ENCODE data around the gene NRP2. TPM values are rescaled to one million over a fixed set of nuclear protein-coding genes. Genes with fewer than 3 reads are reported as not detected.

The NRP2 gene
- total RNA-seq, 1 experiment from 2014 or later: 1.2 TPM

DNA sequence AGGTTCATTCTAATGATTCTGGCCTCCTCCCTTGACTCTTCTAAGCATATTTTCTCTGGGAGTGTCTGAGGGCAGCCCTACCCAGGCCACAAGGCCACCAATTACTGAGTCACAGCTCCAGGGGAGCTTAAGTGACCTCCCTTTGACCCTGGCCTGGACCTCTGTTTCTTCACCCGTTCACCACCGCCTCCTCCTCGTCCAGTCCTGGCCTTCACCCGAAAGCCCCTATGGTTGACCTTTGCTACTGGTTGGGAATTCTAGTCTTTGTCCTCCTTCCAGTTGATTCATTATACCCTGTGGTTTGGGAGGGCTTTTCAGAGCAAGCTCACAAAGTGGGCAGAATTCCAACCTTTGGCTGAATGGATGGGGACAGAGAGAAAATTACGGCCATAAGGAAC, 72.6 kb downstream of the NRP2 start (continued):
- no peak for TF ChIP-seq ELF1 (IDR thresholded peaks at IDR 0.05; ENCODE audit: borderline replicate concordance, low read depth)

- Histone ChIP-seq H3K9ac (ENCODE audit: low read length) (no peak overlapping the region), H4K20me1 (ENCODE audit: insufficient read depth) (no peaks in the 10 kb centered on the region), H3K9me3 (ENCODE audit: control insufficient read depth in 1 of 2, insufficient read depth in 1 of 2, low read depth in 1 of 2, low read length in 2 of 2) (no peaks in the 10 kb centered on the region), H3K79me2 (ENCODE audit: insufficient read depth, low read length) (no peaks in the 10 kb centered on the region), H3K4me2 (ENCODE audit: low read length) (peak overlapping the region; percentile 83; the same call in 1 of the 2 replicates), H3K4me1 (ENCODE audit: control insufficient read depth in 1 of 2, insufficient read depth in 2 of 2, low read length in 2 of 2) (peaks cover 16 to 63% of the 10 kb centered on the region in 2 experiments), H2AFZ (ENCODE audit: low read depth, low read length, poor library complexity, severe bottlenecking) (no peak overlapping the region), H3K36me3 (ENCODE audit: control insufficient read depth in 1 of 2, insufficient read depth in 2 of 2, low read length in 2 of 2) (no peaks in the 10 kb centered on the region), H3K9me2 (ENCODE audit: insufficient read depth) (no peaks in the 10 kb centered on the region), H3K27me3 (ENCODE audit: insufficient read depth, low read length) (no peaks in the 10 kb centered on the region; the same call in 1 of the 2 replicates), H3K4me3 (replicated peaks in 1 of 2; ENCODE audit: low read depth in 1 of 2, low read length in 2 of 2) (no peak overlapping the region), H3K27ac (ENCODE audit: low read depth, low read length) (no peak overlapping the region)
- RAD21 ChIA-PET (ENCODE audit: low non-redundant PET in 1 of 2, low total read pairs in 2 of 2, uncharacterized antibody in 2 of 2, unreplicated experiment in 2 of 2): no interaction called here
- no TSS peak for BruUV-seq (replicated peaks)
- POLR2A ChIA-PET: no interaction called here
- no peak for TF ChIP-seq POLR2AphosphoS5 (IDR thresholded peaks at IDR 0.05; ENCODE audit: low read depth, low read length)
- no peak for TF ChIP-seq ZNF274 (IDR thresholded peaks at IDR 0.05; ENCODE audit: low read depth, low read length)
- TF ChIP-seq EGR1 (IDR thresholded peaks at IDR 0.05; ENCODE audit: low read depth): no peak
- TF ChIP-seq YY1 (IDR thresholded peaks at IDR 0.05; ENCODE audit: extremely low read depth, insufficient replicate concordance, low read depth, low read length): no peak
- TF ChIP-seq FOSL1 (IDR thresholded peaks at IDR 0.05; ENCODE audit: low read depth): no peak
- no peak for TF ChIP-seq ELF1 (IDR thresholded peaks at IDR 0.05; ENCODE audit: borderline replicate concordance, low read depth)
- no peak for TF ChIP-seq CEBPB (IDR thresholded peaks at IDR 0.05; ENCODE audit: low read depth)
- no peak for ATAC-seq
- intact Hi-C loops (cut with micrococcal nuclease): no loop called here
- CTCF ChIA-PET: no interaction called here
- no peak for DNase-seq (ENCODE audit: low read depth, low spot score)
Measured at GRCh38 chr2:205755923-205756322, 73.6 kb downstream of the NRP2 start.

GRCh38 chr2:205757271-205757670, 75.0 kb downstream of the NRP2 start:
- H3K36me3 ChIP-seq (ENCODE audit: control insufficient read depth in 1 of 2, insufficient read depth in 2 of 2, low read length in 2 of 2): no peaks in the 10 kb centered on the region
- peaks cover 16 to 53% of the 10 kb centered on the region in 2 experiments for H3K4me1 ChIP-seq (ENCODE audit: control insufficient read depth in 1 of 2, insufficient read depth in 2 of 2, low read length in 2 of 2)
- ChIA-PET RAD21 (ENCODE audit: low non-redundant PET in 1 of 2, low total read pairs in 2 of 2, uncharacterized antibody in 2 of 2, unreplicated experiment in 2 of 2) (no interaction called here), CTCF (no interaction called here), POLR2A (no interaction called here)
- ATAC-seq (no peak), DNase-seq (ENCODE audit: low read depth, low spot score) (no peak)
- H3K9me3 ChIP-seq (ENCODE audit: control insufficient read depth in 1 of 2, insufficient read depth in 1 of 2, low read depth in 1 of 2, low read length in 2 of 2): no peaks in the 10 kb centered on the region
- no peak overlapping the region for H2AFZ ChIP-seq (ENCODE audit: low read depth, low read length, poor library complexity, severe bottlenecking)
- H3K4me2 ChIP-seq (ENCODE audit: low read length): no peak overlapping the region
- intact Hi-C loops (cut with micrococcal nuclease): no loop called here
- BruUV-seq (replicated peaks): no TSS peak
- no peaks in the 10 kb centered on the region for H3K9me2 ChIP-seq (ENCODE audit: insufficient read depth)
- no peak overlapping the region for H3K9ac ChIP-seq (ENCODE audit: low read length)
- no peaks in the 10 kb centered on the region for H3K79me2 ChIP-seq (ENCODE audit: insufficient read depth, low read length)
- H3K27ac ChIP-seq (ENCODE audit: low read depth, low read length): no peak overlapping the region
- H3K4me3 ChIP-seq (replicated peaks in 1 of 2; ENCODE audit: low read depth in 1 of 2, low read length in 2 of 2): no peak overlapping the region
- no peaks in the 10 kb centered on the region for H4K20me1 ChIP-seq (ENCODE audit: insufficient read depth)
- TF ChIP-seq ZNF274 (IDR thresholded peaks at IDR 0.05; ENCODE audit: low read depth, low read length) (no peak), JUND (IDR thresholded peaks at IDR 0.05) (no peak), POLR2AphosphoS5 (IDR thresholded peaks at IDR 0.05; ENCODE audit: low read depth, low read length) (no peak)
- H3K27me3 ChIP-seq (ENCODE audit: insufficient read depth, low read length): no peaks in the 10 kb centered on the region; the same call in 1 of the 2 replicates

Data from HCT116 (cell line).